GM10248 (cell line): ENCODE results near the gene PTGER3.

Experiments
- CTCF ChIA-PET: fragments of 300-600 bp; sonication (Branson Sonifier 250); formaldehyde crosslinking; extraction: SDS; loops from one replicate; lab custom pipeline; 2021; ENCODE audit warnings: antibody characterized with exemption; lab: Yijun Ruan, JAX
- POLR2A ChIA-PET: fragments of 350-650 bp; sonication (Branson Sonifier 250); formaldehyde crosslinking; extraction: SDS; loops from one replicate; lab custom pipeline; 2020; ENCODE audit warnings: antibody characterized with exemption; lab: Yijun Ruan, JAX
- DNase-seq: peaks from one replicate; pipeline ENCODE4 v3.0.0; 2012; ENCODE audit errors: extremely low spot score
- TF ChIP-seq, protein P1 (sequence below): IDR thresholded peaks from 2 replicates; pipeline ENCODE4 v1.5.1; 2012; ENCODE audit warnings: mild to moderate bottlenecking, low read depth; ENCODE audit errors: extremely low read depth, missing control alignments, control extremely low read depth

PTGER3 gene

DNA sequence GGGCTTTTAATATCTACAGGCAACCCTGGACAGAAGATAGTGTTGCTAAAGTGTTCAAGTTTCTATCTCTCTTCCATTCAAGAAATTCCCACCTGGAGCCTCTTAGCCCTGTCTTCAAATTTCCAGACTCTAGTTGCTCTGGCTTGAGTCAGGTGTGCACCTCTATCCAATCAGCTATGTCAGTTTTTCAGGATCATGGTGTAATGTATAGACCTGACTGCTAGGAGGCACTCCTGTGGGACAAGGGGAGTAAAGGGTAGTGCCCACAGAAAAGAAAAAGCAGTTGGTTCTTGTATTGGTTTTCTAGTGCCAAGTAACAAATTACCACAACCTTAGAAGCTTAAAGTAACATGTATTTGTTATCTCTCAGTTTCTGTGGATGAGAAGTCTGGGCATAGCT, 39.4 kb upstream of the PTGER3 start:
- POLR2A ChIA-PET: no interaction called here
- TF ChIP-seq, protein P1, sequence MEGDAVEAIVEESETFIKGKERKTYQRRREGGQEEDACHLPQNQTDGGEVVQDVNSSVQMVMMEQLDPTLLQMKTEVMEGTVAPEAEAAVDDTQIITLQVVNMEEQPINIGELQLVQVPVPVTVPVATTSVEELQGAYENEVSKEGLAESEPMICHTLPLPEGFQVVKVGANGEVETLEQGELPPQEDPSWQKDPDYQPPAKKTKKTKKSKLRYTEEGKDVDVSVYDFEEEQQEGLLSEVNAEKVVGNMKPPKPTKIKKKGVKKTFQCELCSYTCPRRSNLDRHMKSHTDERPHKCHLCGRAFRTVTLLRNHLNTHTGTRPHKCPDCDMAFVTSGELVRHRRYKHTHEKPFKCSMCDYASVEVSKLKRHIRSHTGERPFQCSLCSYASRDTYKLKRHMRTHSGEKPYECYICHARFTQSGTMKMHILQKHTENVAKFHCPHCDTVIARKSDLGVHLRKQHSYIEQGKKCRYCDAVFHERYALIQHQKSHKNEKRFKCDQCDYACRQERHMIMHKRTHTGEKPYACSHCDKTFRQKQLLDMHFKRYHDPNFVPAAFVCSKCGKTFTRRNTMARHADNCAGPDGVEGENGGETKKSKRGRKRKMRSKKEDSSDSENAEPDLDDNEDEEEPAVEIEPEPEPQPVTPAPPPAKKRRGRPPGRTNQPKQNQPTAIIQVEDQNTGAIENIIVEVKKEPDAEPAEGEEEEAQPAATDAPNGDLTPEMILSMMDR: no peak
- CTCF ChIA-PET: interaction anchor here (0.9 to 1.8 kb wide), 2 partner anchors 9 to 13 kb away, joined by 3 to 8 read pairs; no protein-coding TSS in a partner anchor
- DNase-seq: no peak

DNA sequence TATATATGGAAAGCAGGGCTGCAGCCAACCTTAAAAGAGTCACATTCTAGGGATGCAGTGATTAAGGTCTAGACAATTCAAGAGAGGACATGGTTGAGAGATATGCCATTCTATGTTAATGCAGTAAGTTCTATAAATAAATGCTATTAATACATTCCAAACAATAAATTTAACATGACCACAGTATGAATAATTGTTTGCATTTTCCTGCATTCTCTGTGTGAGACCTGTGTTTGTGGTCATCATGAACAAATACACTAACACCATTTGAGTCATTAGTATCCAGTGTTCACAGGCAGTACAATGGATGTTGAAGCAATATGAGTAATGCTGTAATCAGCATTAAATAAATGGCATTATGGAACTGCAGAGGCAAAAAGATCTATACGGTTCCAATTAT, 38.7 kb upstream of the PTGER3 start:
- ChIA-PET POLR2A (no interaction called here), CTCF (interaction anchor here (1.8 kb wide), 1 partner anchor 9 kb away, joined by 8 read pairs; no protein-coding TSS in a partner anchor)
- DNase-seq: no peak
- TF ChIP-seq, protein P1: no peak

DNA sequence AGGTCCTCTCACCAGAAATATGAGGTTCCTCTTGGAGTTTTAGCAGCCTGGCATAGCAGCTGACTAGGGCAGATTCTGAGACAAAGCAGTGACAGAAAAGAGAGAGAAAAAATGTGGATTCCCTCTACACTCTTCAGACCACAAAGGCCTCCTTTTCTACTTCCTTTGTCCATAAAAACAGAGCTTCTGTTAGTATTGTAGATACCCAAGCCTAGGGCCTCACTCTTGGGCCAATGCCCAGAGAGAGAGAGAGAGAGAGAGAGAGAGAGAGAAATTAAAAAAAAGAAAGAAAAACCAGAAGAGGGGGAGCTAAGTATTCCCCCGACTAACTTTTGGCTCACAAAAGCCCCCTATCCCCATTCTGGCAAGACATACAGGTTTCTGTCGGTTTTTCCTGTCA, 35.7 kb upstream of the PTGER3 start:
- ChIA-PET CTCF (interaction anchor here (1.1 to 1.3 kb wide), 2 partner anchors 9 to 18 kb away, joined by 3 read pairs; no protein-coding TSS in a partner anchor), POLR2A (no interaction called here)
- TF ChIP-seq, protein P1: no peak
- DNase-seq: no peak

DNA sequence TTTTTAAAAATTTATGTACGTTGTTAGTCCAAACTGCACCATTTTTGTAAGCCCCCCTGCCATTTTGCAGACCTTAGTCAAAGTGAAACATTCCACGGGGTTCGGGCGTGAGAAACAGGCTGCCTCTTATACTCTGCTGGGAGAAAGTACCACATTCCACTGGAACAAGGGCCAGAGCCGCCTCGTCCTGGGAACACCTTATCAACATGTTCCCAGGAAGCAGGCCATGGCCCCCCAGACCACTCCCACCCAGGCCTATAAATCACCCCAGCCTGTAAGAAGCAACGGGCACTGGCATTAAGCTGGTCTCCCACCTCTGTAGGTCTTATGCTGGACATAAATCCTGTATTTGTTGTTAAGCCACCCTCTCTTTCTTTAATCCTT, 34.1 kb upstream of the PTGER3 start:
- DNase-seq: no peak
- TF ChIP-seq, protein P1: no peak
- POLR2A ChIA-PET: no interaction called here
- CTCF ChIA-PET: interaction anchor here (0.6 to 1.9 kb wide), 9 partner anchors 9 to 21 kb away, joined by 3 to 9 read pairs (median 4); no protein-coding TSS in a partner anchor

DNA sequence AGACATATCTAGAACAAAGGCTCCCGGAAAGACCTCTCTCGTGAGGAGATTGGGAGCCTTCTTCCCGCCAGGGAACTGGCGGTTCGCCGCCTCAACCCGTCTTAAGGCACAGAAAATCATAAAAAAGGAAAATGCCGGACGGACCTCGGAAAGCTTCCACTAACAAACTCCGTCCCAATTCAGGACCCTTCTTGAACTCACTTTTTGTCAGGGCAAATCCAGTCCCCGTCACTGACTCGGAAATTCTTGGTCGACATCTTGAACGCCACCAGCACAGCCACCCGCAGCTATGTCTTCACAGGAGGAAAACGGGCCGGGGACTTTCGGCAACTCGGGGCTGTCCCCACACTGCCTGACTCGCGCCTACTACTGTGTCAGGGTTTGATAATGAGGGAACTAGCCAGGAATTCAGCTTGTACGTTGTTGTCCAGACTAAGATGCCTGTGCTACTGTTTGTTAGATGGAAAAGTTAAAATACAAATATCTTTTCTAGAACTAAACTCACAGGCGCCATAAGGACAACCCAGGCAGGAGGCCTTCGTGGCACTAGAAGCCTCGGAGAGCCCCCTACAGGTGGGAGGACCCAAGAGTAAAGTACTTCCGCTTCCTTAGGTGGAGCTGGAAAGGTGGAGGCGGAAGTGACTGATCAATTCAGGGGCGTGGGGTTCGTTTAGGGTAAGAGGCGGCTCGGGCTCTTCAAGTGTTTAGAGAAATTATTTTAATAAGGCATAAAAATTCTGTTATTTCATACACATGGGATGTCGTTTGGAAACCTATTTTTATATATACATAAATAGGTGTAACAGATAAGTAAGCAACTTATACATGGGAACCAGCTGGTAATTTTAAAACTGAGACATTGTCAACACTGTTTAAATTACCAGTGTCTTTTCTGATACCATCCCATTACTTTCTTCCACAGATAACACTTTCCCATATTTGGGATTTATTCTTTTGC, 33.4 kb upstream of the PTGER3 start, which contains the start of gene ZRANB2:
Gene ZRANB2 (minus strand): TSS at position 297 of the 958 bp plus-strand sequence. CDS start 40 bp downstream, at position 257.
- TF ChIP-seq, protein P1: peak; percentile 59
- ChIA-PET POLR2A (interaction anchor here (1.1 kb wide), 1 partner anchor 17 kb away, joined by 4 read pairs; no protein-coding TSS in a partner anchor), CTCF (interaction anchor here (0.6 to 1.9 kb wide), 10 partner anchors 8 to 32 kb away, joined by 3 to 9 read pairs (median 4); no protein-coding TSS in a partner anchor)
- DNase-seq: peak; percentile 89

DNA sequence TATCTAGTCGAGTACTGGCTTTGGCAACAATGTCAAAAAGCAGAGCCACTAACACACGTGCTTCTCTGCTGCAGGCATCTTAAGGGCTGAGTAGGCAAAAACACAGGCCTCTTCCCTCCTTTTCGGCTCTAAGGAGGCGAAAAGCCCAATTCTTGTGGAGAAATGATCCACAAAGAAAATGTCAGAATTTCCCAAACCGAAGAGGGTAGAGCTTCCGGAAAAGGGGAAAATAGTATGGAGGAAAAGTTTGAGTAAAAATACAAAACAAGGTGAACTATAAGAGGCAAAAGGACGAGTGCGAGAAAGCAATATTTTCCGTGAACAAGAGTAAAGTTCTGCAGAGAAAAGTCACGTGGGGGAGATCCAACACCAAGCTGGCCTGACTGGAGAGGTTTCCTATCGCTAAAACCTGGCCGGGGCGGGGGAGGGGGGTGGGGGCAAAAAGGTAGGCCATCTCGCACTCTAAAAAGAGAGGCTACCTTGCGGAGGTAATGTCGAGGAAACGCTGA, 32.7 kb upstream of the PTGER3 start:
- ChIA-PET CTCF (interaction anchor here (0.9 to 1.9 kb wide), 8 partner anchors 8 to 31 kb away, joined by 3 to 9 read pairs (median 5); no protein-coding TSS in a partner anchor), POLR2A (interaction anchor here (1.1 kb wide), 1 partner anchor 17 kb away, joined by 4 read pairs; no protein-coding TSS in a partner anchor)
- TF ChIP-seq, protein P1: no peak
- no peak for DNase-seq
